ENCODE measurements around the gene GNAQ.
"Not testable (repeated sequence)": the region's sequence is repeated elsewhere in the genome, so short reads cannot be mapped to it uniquely, and the experiment has no call there.

Gene GNAQ

GRCh38 chr9:77866878-77867277 is 164.7 kb downstream of the GNAQ start:
- DNase-seq: no peak

DNA sequence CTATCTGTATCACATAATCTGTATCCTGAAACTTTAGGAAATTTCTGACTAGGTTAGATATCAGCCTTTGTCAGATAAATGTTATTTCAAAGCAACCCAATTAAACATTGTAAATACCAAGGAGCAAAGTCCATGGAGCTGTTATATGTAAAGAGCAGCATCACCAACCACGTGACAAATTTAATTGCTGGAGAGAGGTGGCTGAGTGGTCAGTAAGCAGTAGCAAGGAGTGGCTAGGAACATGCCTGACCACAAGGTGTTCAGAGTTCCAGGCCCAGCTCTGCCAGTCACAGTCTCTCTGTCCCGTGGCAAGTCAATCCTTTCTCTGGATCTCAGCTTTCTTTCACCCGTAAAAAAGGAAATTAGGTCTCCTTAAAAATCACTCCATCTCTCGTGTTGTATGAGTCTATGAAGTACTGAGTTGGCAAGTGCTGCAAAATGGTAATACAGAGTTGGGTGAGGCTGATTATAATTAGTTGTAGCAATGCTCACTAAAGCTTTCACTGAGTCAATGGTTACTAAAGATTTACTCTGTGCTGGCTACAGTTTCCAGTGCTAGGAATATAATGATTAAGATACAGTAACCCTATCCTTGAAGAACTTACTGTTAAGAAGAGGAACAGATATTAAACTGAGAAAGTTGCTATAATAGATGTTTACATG is 166.1 kb downstream of the GNAQ start:
- no peak for DNase-seq

DNA sequence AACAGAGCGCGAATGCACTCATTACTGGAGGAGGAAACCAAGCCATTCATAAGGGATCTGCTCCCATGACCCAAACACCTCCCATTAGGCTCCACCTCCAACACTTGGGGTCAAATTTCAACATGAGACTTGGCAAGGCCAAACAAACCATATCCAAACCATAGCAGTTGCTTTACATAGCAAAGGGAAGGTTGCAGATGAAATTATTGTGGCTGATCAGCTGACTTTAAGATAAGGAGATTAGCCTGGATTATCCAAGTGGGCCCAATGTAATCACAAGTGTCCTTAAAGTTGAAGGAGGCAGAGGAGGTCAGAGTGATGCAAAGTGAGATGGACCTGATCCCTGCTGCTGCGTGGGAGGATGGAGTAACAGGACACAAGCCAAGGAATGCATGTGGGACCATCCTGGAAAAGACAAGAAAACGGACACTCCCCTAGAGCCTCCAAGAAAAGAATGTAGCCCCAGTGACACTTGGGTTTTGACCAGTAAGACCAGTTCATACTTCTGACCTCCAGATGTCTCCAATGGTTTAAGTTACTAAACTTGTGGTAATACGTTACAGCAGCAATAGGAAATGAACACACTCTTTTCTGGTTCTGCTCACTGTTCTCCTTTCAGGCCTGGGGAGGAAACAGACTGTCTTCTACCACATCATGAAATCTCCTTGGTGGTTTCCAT is 167.3 kb downstream of the GNAQ start:
- DNase-seq: no peak

DNA sequence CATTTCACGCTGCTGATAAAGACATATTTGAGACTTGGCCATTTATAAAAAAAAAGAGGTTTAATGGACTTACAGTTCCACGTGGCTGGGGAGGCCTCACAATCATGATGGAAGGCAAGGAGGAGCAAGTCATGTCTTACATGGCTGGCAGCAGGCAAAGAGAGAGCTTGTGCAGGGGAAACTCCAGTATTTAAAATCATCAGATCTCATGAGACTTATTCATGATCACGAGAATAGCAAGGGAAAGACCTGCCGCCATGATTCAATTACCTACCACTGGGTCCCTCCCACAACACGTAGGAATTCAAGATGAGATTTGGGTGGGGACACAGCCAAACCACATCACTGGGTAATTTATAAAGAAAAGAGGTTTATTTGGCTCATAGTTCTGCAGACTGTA is 168.0 kb downstream of the GNAQ start:
- DNase-seq: not testable (repeated sequence)

- not testable (repeated sequence) for DNase-seq
Observed at GRCh38 chr9:77860953-77861352, 170.7 kb downstream of the GNAQ start.

- no peak for DNase-seq
Observed at GRCh38 chr9:77857513-77858259, 173.9 kb downstream of the GNAQ start.

GRCh38 chr9:77856615-77857014 is 175.0 kb downstream of the GNAQ start:
- no peak for DNase-seq

DNA sequence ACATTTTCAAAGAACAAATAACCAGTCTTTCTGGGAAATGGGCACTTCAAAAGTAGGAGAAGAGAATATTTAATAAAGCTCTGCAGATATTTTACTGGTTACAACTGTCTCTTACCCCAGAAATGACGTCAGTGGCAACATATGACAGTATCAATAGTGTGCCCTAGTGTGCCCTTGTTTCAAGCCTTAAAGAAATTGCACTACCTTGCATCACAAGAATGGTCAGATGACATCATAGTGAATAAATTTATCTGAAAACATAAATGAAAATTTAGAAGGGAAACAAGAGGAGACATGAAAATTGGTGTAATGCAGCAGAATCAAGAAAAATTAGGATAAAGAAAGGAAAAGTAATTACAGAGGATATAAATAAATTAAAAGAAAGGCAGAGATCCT is 176.7 kb downstream of the GNAQ start:
- no peak for DNase-seq

DNA sequence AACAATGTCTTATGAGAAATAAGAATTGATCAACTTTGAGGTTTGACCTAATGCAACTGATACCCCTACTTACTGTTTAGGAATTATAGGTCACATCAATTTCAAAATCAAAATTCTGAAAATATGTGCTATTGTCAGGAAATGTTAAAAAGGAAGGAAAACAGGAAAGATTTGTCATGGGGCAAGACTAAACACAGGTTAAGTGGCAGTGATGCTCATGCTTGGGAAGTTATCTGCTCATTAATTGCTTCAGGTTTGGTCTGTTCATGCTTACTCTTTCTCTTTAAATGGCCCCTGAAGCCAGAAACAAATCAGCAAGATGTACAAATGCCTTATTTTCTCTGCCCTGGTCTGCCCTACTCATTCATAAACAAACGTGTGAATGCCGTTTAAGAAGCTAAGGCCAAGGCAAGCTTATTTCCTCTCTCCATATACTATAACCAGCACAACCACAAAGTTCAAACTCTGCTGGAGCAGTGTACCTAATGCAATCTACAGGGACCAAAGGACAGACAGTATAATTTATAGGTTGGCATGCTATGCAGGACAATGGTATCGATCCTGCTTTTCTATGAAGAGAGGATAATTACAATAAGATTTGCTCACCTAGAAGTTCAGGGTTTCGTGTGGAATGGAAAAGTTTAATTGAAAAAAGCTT is 177.2 kb downstream of the GNAQ start:
- no peak for DNase-seq

GRCh38 chr9:77853716-77854115 is 177.9 kb downstream of the GNAQ start:
- no peak for DNase-seq

- DNase-seq: no peak
Observed at GRCh38 chr9:77851882-77852595, 179.6 kb downstream of the GNAQ start.

GRCh38 chr9:77848897-77849296 is 182.7 kb downstream of the GNAQ start:
- no peak for DNase-seq

- DNase-seq: no peak
Observed at GRCh38 chr9:77848404-77848803, 183.2 kb downstream of the GNAQ start.

GRCh38 chr9:77847626-77848025 is 184.0 kb downstream of the GNAQ start:
- DNase-seq: no peak

- DNase-seq: no peak
Observed at GRCh38 chr9:77847059-77847499, 184.5 kb downstream of the GNAQ start.

- no peak for DNase-seq
Observed at GRCh38 chr9:77844415-77844814, 187.2 kb downstream of the GNAQ start.

DNA sequence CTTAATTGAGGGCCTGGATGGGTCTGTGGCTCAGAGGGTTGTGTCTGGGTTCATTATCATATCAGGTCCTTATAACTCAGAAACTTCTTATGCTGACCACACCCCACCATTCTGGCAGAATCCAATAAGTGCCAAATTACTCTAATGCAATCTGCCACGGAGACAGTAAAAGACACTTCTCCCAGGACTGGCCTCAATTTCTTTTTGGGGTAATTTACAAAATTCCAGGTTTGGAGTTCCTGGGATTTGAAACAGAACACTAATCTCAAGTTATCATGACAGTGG is 187.8 kb downstream of the GNAQ start:
- DNase-seq: no peak

DNA sequence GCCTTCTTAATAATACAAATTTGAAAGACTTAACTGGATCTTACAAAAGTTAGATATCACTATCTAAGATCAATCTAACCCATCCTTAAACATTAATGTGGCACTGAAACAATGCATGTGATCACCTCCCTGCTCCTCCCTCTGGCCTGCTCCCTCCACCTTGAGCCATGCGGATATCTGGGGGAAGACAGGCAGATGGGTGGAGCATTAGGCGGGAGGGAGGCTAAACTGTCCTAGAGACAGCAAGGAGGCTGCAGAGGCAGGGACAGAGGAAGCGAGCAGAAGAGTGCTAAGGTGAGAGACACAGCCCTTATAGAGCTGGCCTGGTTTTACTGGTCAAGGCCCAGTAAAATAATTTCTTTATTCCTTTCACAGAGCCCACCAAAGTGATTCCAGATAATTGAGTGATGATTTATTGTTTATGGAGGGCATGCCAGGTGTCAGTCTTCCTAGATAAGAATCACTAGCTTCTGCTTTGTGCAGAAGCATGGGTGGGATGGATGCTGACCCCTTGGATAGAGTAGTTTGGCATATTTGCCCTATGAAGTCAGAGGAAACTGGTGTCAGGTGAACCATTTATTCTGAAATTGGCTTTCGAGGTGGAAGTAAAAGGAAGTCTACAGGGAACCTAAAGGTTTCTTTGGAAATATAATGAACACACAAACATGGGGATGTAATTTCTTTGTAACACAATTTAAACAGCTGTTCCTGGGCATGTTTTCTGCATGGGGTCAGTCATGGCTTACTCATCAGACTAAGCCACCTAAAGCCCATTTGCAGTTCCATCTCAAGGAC is 188.3 kb downstream of the GNAQ start:
- no peak for DNase-seq

DNA sequence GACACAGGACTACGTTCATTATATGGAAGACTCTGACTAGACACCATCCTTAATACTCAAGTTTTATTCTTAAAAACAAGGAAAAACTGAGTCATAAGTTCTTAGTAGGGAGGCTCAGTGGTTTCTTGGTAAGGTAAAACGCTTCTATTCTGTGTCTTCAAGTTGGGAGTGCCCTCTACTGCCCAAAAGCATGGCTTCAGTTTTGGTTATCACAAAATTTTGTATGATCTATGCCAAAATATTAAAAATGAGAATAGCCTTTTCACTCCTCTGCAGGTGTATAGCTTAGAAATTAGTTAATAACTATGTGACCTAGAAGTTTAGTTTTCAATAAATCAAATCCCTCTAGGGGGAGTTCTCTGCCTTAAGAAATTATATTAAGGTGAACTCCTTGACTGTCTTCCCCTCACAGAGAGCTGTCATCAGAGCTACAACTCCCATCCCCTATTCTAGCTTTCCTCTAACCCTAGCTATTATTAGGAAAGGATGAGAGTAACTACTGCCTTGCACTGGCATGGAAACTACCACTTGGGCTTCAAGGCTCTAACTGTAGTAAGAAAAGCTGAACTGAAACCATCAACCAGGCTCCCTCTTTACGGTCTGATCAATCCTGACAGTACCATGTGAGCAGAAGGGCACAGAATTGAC is 189.7 kb downstream of the GNAQ start:
- DNase-seq: no peak

GRCh38 chr9:77839459-77840140 is 192.0 kb downstream of the GNAQ start:
- no peak for DNase-seq

DNA sequence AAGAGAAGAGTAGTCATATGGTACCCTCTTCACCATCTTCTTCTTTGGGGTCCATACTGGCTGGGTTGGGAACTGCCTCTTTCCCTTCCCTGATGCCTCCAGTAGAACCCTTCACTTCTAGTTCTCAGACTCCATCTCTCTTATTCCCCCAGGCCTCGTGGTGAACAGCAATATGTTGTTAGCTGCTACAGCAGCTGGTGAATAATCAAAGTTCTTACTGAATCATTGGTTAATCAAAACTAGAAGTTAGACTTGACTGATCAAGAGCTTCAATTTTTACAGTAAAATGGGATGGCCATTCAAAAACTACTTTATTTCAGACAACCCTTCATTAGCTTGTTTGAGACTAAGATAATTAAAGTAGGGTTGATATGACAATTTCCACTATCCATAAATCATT is 192.6 kb downstream of the GNAQ start:
- no peak for DNase-seq
